GM12801 (cell line): ENCODE results near the gene DAB2.

Experiments used
- CTCF ChIP-seq: IDR thresholded peaks from one replicate; pipeline ENCODE4 v1.5.1; 2011; ENCODE audit warnings: control low read depth; ENCODE audit not compliant: insufficient read length; ENCODE audit errors: extremely low read depth

DAB2 gene

DNA sequence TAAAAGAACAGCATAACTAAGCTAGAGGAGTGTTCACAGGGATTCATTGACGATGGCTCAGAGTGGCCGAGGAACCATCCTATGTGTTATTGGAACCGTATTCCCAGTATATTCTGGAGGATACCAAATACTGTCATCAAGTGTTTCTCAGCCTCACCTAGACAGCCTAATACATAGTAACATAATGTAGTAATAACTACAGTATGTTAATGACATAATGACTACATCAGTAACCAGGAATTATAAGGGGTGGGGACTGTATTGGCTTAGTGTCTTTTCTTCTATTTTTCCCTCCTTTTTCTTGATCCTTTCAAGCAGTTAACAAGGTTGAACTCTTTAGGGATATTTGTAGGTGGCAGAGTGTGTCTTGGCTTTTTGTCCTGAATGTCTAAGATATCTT lies 33.8 kb downstream of the DAB2 start:
- no peak for TF ChIP-seq CTCF

- no peak for TF ChIP-seq CTCF
These were observed 37.5 kb downstream of the DAB2 start for GRCh38 chr5:39387293-39387692.

- no peak for TF ChIP-seq CTCF
These were observed 40.5 kb downstream of the DAB2 start for GRCh38 chr5:39384271-39384670.

DNA sequence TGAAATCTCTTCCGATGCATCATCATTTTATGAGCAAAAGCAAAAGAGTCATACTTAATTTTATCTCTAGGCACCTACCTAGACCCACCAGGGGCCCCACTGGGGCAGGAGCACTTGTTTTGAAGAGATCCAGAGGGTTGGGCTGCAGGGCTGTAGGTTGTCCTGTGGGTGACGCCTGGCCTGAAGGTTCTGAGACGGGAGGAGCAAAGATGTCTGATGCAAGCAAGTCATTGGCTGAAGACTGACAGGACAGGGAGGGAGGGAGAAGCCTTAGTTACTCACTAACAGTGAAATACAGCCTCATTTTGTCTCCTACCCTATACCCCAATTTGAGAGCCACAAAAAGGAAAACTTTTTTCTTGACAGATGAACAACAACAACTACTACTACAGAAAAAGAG lies 43.4 kb downstream of the DAB2 start:
- no peak for TF ChIP-seq CTCF

DNA sequence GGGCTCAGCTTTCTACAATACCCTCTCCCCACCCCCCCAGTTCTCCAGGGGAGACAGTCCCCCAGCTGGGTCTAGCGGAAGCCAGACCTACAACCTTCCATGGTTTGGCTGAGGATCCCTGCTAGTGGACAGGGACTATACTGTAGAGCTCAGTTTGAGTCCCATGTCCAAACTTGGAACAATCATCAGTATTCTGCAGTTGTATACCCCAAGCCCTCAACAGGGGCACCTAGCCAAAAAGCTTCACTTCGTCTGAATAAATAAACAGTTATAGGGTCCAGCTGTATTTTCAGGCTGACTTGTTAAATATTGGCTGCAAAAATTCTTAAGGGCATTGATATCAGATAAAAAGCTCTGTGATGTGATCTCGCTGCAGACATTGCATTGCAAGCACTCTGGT lies 45.1 kb downstream of the DAB2 start:
- TF ChIP-seq CTCF: no peak

- no peak for TF ChIP-seq CTCF
These were observed 47.2 kb downstream of the DAB2 start for GRCh38 chr5:39377613-39378012.

DNA sequence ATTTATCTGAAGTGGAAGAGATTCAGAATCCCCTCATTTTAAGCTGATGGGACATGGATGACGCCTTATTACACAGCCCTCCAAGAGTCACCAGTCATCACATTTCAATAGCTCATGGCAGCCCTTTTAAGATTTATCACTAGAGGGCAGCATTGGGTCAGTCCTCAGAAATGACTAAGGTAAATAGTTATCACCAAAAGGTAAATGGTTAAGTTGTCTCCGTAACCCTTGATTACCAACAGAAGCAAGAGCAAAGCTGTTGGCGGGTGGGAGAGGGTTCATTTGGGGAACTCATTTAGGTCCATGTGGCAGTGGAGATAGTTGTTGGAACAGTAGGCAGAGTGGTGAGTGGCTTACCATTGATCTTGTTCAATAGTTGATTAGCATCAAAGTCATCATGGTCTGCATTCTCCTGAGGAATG lies 48.5 kb downstream of the DAB2 start:
- no peak for TF ChIP-seq CTCF

- no peak for TF ChIP-seq CTCF
These were observed 51.0 kb downstream of the DAB2 start for GRCh38 chr5:39373791-39374190.
